ENCODE measurements around the gene DNAJC15. TPM values are rescaled to one million over a fixed set of nuclear protein-coding genes. Genes with fewer than 3 reads are reported as not detected.

The DNAJC15 gene
- total RNA-seq, 4 donors from 2014 or later = 10.5 to 18.3 (median 11.4) TPM

DNA sequence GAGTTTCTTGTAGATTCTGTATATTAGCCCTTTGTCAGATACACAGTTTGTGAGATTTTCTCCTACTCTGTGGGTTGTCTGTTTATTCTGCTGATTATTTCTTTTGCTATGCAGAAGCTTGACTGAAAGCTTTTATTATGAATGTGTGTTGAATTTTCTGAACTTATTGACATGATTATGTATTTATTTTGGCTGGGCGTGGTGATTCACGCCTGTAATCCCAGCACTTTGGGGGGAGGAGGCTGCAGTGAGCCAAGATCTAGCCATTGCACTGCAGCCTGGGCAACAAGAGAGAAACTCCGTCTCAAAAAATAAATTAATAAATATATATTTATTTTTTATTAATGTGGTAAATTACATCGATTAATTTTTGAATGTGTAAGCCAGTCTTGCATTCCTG, 78.9 kb downstream of the DNAJC15 start:
- Histone ChIP-seq H3K36me3 (no peaks in the 10 kb centered on the region), H3K9me3 (peaks cover 0 to 7% of the 10 kb centered on the region in 2 donors), H3K4me1 (peaks cover 0 to 13% (median 2%) of the 10 kb centered on the region in 4 donors), H3K27ac (no peak overlapping the region), H3K27me3 (no peaks in the 10 kb centered on the region), H3K4me3 (no peak overlapping the region)
- in situ Hi-C loops (cut with MboI; ENCODE audit: low pct_ligation_motif_present in 1 of 4, low pct_unique_long_range_greater_than_20kb in 1 of 4, low sequenced_read_pairs in 3 of 4) = no loop called here
- intact Hi-C loops (cut with DNase I; ENCODE audit: low total_unique reads) = no loop called here
- no peak for DNase-seq
- TF ChIP-seq POLR2AphosphoS5 (IDR thresholded peaks at IDR 0.05) (no peak), EP300 (IDR thresholded peaks at IDR 0.05; ENCODE audit: low read depth) (no peak), POLR2A (IDR thresholded peaks at IDR 0.05) (no peak)
- TF ChIP-seq, protein P1, sequence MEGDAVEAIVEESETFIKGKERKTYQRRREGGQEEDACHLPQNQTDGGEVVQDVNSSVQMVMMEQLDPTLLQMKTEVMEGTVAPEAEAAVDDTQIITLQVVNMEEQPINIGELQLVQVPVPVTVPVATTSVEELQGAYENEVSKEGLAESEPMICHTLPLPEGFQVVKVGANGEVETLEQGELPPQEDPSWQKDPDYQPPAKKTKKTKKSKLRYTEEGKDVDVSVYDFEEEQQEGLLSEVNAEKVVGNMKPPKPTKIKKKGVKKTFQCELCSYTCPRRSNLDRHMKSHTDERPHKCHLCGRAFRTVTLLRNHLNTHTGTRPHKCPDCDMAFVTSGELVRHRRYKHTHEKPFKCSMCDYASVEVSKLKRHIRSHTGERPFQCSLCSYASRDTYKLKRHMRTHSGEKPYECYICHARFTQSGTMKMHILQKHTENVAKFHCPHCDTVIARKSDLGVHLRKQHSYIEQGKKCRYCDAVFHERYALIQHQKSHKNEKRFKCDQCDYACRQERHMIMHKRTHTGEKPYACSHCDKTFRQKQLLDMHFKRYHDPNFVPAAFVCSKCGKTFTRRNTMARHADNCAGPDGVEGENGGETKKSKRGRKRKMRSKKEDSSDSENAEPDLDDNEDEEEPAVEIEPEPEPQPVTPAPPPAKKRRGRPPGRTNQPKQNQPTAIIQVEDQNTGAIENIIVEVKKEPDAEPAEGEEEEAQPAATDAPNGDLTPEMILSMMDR (IDR thresholded peaks at IDR 0.05) = no peak
- 55 to 63% methylated on average over 4 of the region's 4 CpGs for WGBS, 2 donors (ENCODE audit: low coverage in 1 of 2)

DNA sequence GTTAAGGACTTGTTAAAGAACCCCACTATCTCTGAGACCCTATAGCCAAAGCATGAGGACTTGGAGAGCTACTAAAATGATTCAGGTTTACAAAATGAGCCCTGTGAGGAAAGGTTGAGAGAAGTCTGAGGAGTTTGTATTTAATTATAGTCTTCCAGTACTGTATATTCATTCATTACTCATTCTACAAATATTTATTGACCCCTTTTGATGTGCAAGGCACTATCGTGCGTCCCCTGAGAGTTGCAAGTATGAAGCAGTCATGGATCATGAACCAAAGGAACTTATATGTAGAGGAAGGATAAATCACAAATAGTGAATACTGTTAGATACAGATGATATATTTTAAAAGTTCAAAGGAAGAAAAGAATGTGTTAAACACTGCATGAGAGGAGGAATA, 84.4 kb downstream of the DNAJC15 start:
- no peak for DNase-seq
- in situ Hi-C loops (cut with MboI; ENCODE audit: low pct_ligation_motif_present in 1 of 4, low pct_unique_long_range_greater_than_20kb in 1 of 4, low sequenced_read_pairs in 3 of 4) (no loop called here), intact Hi-C loops (cut with DNase I; ENCODE audit: low total_unique reads) (no loop called here)
- H3K27ac ChIP-seq = no peak overlapping the region
- TF ChIP-seq POLR2AphosphoS5 (IDR thresholded peaks at IDR 0.05) (no peak), POLR2A (IDR thresholded peaks at IDR 0.05) (no peak), EP300 (IDR thresholded peaks at IDR 0.05; ENCODE audit: low read depth) (no peak)
- TF ChIP-seq, protein P1 (IDR thresholded peaks at IDR 0.05) = no peak
- peaks cover 0 to 22% (median 4%) of the 10 kb centered on the region in 4 donors for H3K4me1 ChIP-seq
- WGBS, 2 donors (ENCODE audit: low coverage in 1 of 2) = 75 to 89% methylated on average over 2 of the region's 2 CpGs
- H3K36me3 ChIP-seq = no peaks in the 10 kb centered on the region
- H3K9me3 ChIP-seq = no peaks in the 10 kb centered on the region
- H3K27me3 ChIP-seq = no peaks in the 10 kb centered on the region
- H3K4me3 ChIP-seq = no peak overlapping the region

GRCh38 chr13:43110036-43110435, 86.7 kb downstream of the DNAJC15 start:
- no peak overlapping the region for H3K4me3 ChIP-seq
- 74 to 91% methylated on average over 2 to 5 of the region's 5 CpGs for WGBS, 2 donors (ENCODE audit: low coverage in 1 of 2)
- H3K4me1 ChIP-seq = peaks cover 0 to 24% (median 4%) of the 10 kb centered on the region in 4 donors
- DNase-seq = no peak
- TF ChIP-seq, protein P1 (IDR thresholded peaks at IDR 0.05) = no peak
- TF ChIP-seq EP300 (IDR thresholded peaks at IDR 0.05; ENCODE audit: low read depth) = no peak
- no peak for TF ChIP-seq POLR2AphosphoS5 (IDR thresholded peaks at IDR 0.05)
- TF ChIP-seq POLR2A (IDR thresholded peaks at IDR 0.05) = no peak
- intact Hi-C loops (cut with DNase I; ENCODE audit: low total_unique reads) = loop anchor here (2.0 kb wide), 1 partner anchor 43 kb away; no protein-coding TSS in a partner anchor
- no peak overlapping the region for H3K27ac ChIP-seq
- H3K27me3 ChIP-seq = no peaks in the 10 kb centered on the region
- in situ Hi-C loops (cut with MboI; ENCODE audit: low pct_ligation_motif_present in 1 of 4, low pct_unique_long_range_greater_than_20kb in 1 of 4, low sequenced_read_pairs in 3 of 4) = no loop called here
- H3K36me3 ChIP-seq = no peaks in the 10 kb centered on the region
- H3K9me3 ChIP-seq = no peaks in the 10 kb centered on the region

DNA sequence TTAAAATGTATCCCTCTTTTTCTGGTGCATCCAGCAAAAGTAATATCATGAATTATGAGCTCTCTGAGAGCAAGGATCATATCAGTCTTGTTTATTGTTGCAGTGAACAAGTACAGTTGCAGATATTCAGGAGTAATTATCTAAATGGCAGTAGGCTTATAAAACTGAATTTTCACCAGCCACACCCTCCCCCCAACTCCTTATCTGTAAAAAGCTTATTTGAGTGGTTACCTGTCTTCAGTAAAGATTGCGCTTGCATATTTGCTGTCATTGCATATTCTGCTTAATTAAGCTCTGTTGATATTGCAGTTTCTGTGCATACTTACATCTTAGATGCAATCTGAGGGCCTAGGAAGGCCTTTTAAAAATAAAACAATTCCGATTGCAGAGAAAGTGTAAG, 87.3 kb downstream of the DNAJC15 start:
- intact Hi-C loops (cut with DNase I; ENCODE audit: low total_unique reads) (loop anchor here (2.0 kb wide), 1 partner anchor 42 kb away; no protein-coding TSS in a partner anchor), in situ Hi-C loops (cut with MboI; ENCODE audit: low pct_ligation_motif_present in 1 of 4, low pct_unique_long_range_greater_than_20kb in 1 of 4, low sequenced_read_pairs in 3 of 4) (no loop called here)
- Histone ChIP-seq H3K9me3 (no peaks in the 10 kb centered on the region), H3K36me3 (no peaks in the 10 kb centered on the region), H3K27me3 (no peaks in the 10 kb centered on the region), H3K4me1 (peaks cover 0 to 24% (median 4%) of the 10 kb centered on the region in 4 donors), H3K4me3 (no peak overlapping the region), H3K27ac (no peak overlapping the region)
- DNase-seq = no peak
- WGBS, 2 donors (ENCODE audit: low coverage in 1 of 2) = 59 to 62% methylated on average over 2 of the region's 2 CpGs
- no peak for TF ChIP-seq POLR2AphosphoS5 (IDR thresholded peaks at IDR 0.05)
- no peak for TF ChIP-seq EP300 (IDR thresholded peaks at IDR 0.05; ENCODE audit: low read depth)
- TF ChIP-seq POLR2A (IDR thresholded peaks at IDR 0.05) = no peak
- TF ChIP-seq, protein P1 (IDR thresholded peaks at IDR 0.05) = no peak

All from transverse colon (tissue), 4 donors.